Activated CD8-positive, alpha-beta T cell treated with anti-CD3 and anti-CD28 coated beads for 36 hours (primary cell): ENCODE data around the gene ATP5PD. TPM values are rescaled to one million over a fixed set of nuclear protein-coding genes. Genes with fewer than 3 reads are reported as not detected.

ENCODE experiments used
- ATAC-seq: fragments of 200-7000 bp; cut with Tn5 transposase; one replicate; pipeline ENCODE4 v1.10.0; 2021; ENCODE audit warnings: mild to moderate bottlenecking, moderate library complexity
- CTCF ChIA-PET: fragments of 350-600 bp; sonication (Branson Sonifier 250); formaldehyde crosslinking; loops from one replicate; lab custom pipeline; 2021; ENCODE audit warnings: antibody characterized with exemption; lab: Charles Lee
- POLR2A ChIA-PET: fragments of 350-600 bp; sonication (Branson Sonifier 250); formaldehyde crosslinking; loops from one replicate; lab custom pipeline; 2021; ENCODE audit warnings: antibody characterized with exemption; lab: Charles Lee
- DNase-seq: peaks from one replicate; pipeline ENCODE4 v3.0.0-alpha.2; 2020
- H3K27ac Mint-ChIP-seq: one replicate; pipeline ENCODE4 v1.8.0; 2021; ENCODE audit warnings: mild to moderate bottlenecking, mixed read lengths
- H3K27me3 Mint-ChIP-seq: one replicate; pipeline ENCODE4 v1.8.0; 2021; ENCODE audit warnings: mixed read lengths
- H3K36me3 Mint-ChIP-seq: one replicate; pipeline ENCODE4 v1.8.0; 2021; ENCODE audit warnings: low read depth, mixed read lengths
- H3K4me1 Mint-ChIP-seq: one replicate; pipeline ENCODE4 v1.8.0; 2021; ENCODE audit warnings: low read depth, mixed read lengths
- H3K4me3 Mint-ChIP-seq: one replicate; pipeline ENCODE4 v1.8.0; 2021; ENCODE audit warnings: mild to moderate bottlenecking, moderate library complexity, mixed read lengths
- H3K9me3 Mint-ChIP-seq: one replicate; pipeline ENCODE4 v1.8.0; 2021; ENCODE audit warnings: mixed read lengths
- CTCF ChIP-seq: fragments of 200-600 bp; IDR thresholded peaks from one replicate; pipeline ENCODE4 v1.8.0; 2022; ENCODE audit warnings: antibody characterized with exemption, mild to moderate bottlenecking
- intact Hi-C: fragments of 100-400 bp; cut with micrococcal nuclease; formaldehyde crosslinking; loops from one replicate; pipeline ENCODE4 v1.10.0; 2022
- total RNA-seq, 2 experiments: library from RNA; stranded (reverse); gene quantifications; one replicate each; pipeline ENCODE4 v1.2.3, GENCODE V29; 2021

Gene ATP5PD
- total RNA-seq, 2 experiments from 2014 or later, result 177 to 183 TPM

- H3K36me3 Mint-ChIP-seq, result peaks cover 4% of the 10 kb centered on the region
- no peak for ATAC-seq
- H3K9me3 Mint-ChIP-seq, result no peaks in the 10 kb centered on the region
Measured at GRCh38 chr17:75061618-75062017, 14.8 kb upstream of the ATP5PD start.

GRCh38 chr17:75061055-75061438 lies 14.3 kb upstream of the ATP5PD start:
- POLR2A ChIA-PET, result interaction anchor here (0.9 to 1.3 kb wide), 3 partner anchors 27 to 30 kb away, joined by 3 to 4 read pairs (median 3); partner anchors contain the start of gene SLC16A5
- no peak for DNase-seq
- intact Hi-C loops, result no loop called here
- Mint-ChIP-seq H3K27ac (no peak overlapping the region), H3K4me3 (no peak overlapping the region), H3K9me3 (no peaks in the 10 kb centered on the region), H3K36me3 (peaks cover 6% of the 10 kb centered on the region), H3K27me3 (no peaks in the 10 kb centered on the region), H3K4me1 (peaks cover 22% of the 10 kb centered on the region)
- CTCF ChIA-PET, result interaction anchor here (1.0 to 2.7 kb wide), 10 partner anchors 9 to 269 kb away, joined by 3 to 10 read pairs (median 7); partner anchors contain the start of genes ARMC7 and MRPL58
- no peak for ATAC-seq
- TF ChIP-seq CTCF, result no peak

More at GRCh38 chr17:75061618-75062017, 14.8 kb upstream of the ATP5PD start:
- Mint-ChIP-seq H3K4me1 (peaks cover 24% of the 10 kb centered on the region), H3K27ac (no peak overlapping the region), H3K27me3 (no peaks in the 10 kb centered on the region), H3K4me3 (no peak overlapping the region)
- no peak for TF ChIP-seq CTCF
- POLR2A ChIA-PET, result interaction anchor here (1.1 to 1.3 kb wide), 3 partner anchors 26 to 80 kb away, joined by 3 to 4 read pairs (median 3); partner anchors contain the start of gene SLC16A5
- no peak for DNase-seq
- intact Hi-C loops, result no loop called here
- CTCF ChIA-PET, result interaction anchor here (1.0 to 2.7 kb wide), 7 partner anchors 8 to 270 kb away, joined by 3 to 8 read pairs (median 7); no protein-coding TSS in a partner anchor

- H3K27ac Mint-ChIP-seq, result no peak overlapping the region
- ATAC-seq (no peak), DNase-seq (no peak)
- CTCF ChIA-PET, result interaction anchor here (0.9 to 2.7 kb wide), 14 partner anchors 9 to 269 kb away, joined by 3 to 10 read pairs (median 7); partner anchors contain the start of genes ARMC7 and MRPL58
- peaks cover 6% of the 10 kb centered on the region for H3K36me3 Mint-ChIP-seq
- no peaks in the 10 kb centered on the region for H3K27me3 Mint-ChIP-seq
- no peak overlapping the region for H3K4me3 Mint-ChIP-seq
- intact Hi-C loops, result no loop called here
- POLR2A ChIA-PET, result interaction anchor here (0.9 to 1.3 kb wide), 4 partner anchors 28 to 54 kb away, joined by 3 to 4 read pairs (median 3); partner anchors contain the start of gene SLC16A5
- no peak for TF ChIP-seq CTCF
- H3K4me1 Mint-ChIP-seq, result peaks cover 17% of the 10 kb centered on the region
- H3K9me3 Mint-ChIP-seq, result no peaks in the 10 kb centered on the region
Measured at GRCh38 chr17:75060434-75061054, 13.8 kb upstream of the ATP5PD start.

GRCh38 chr17:75059369-75060345 lies 12.9 kb upstream of the ATP5PD start:
- Mint-ChIP-seq H3K36me3 (peaks cover 8% of the 10 kb centered on the region), H3K9me3 (no peaks in the 10 kb centered on the region), H3K4me3 (no peak overlapping the region), H3K27ac (no peak overlapping the region), H3K27me3 (no peaks in the 10 kb centered on the region), H3K4me1 (peaks cover 8% of the 10 kb centered on the region)
- ATAC-seq (no peak), DNase-seq (no peak)
- ChIA-PET CTCF (interaction anchor here (0.6 to 2.7 kb wide), 13 partner anchors 8 to 149 kb away, joined by 3 to 10 read pairs (median 4); partner anchors contain the start of gene MRPL58), POLR2A (interaction anchor here (0.6 to 1.0 kb wide), 4 partner anchors 12 to 211 kb away, joined by 3 read pairs; partner anchors contain the start of gene MIF4GD)
- intact Hi-C loops, result no loop called here
- no peak for TF ChIP-seq CTCF
